GM21576 (cell line): ENCODE data around the gene UBE2R2.
"Not testable (repeated sequence)": the region's sequence is repeated elsewhere in the genome, so short reads cannot be mapped to it uniquely, and the experiment has no call there.

Source experiments
- ATAC-seq: cut with Tn5 transposase; IDR thresholded peaks from one replicate; pipeline ENCODE4 v1.9.1; 2021; ENCODE audit warnings: mild to moderate bottlenecking, moderate library complexity; ENCODE audit not compliant: unreplicated experiment

UBE2R2 gene

DNA sequence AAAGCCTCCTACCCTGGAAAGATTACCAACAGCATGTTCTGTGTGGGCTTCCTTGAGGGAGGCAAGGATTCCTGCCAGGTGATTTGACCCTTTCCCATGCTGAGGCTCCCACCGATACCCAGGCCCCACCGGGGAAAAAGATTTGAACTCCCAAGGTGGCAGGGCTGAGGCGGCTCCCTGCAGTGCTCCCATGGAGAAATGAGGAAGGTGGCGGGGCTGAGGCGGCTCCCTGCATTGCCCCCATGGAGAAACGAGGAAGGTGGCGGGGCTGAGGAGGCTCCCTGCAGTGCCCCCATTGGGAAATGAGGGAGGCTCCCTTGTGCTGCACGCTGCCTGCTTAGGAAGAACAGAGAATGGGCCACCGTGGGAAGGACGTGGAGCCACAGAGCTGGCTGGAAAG is 18.4 kb upstream of the UBE2R2 start:
- ATAC-seq, result no peak

DNA sequence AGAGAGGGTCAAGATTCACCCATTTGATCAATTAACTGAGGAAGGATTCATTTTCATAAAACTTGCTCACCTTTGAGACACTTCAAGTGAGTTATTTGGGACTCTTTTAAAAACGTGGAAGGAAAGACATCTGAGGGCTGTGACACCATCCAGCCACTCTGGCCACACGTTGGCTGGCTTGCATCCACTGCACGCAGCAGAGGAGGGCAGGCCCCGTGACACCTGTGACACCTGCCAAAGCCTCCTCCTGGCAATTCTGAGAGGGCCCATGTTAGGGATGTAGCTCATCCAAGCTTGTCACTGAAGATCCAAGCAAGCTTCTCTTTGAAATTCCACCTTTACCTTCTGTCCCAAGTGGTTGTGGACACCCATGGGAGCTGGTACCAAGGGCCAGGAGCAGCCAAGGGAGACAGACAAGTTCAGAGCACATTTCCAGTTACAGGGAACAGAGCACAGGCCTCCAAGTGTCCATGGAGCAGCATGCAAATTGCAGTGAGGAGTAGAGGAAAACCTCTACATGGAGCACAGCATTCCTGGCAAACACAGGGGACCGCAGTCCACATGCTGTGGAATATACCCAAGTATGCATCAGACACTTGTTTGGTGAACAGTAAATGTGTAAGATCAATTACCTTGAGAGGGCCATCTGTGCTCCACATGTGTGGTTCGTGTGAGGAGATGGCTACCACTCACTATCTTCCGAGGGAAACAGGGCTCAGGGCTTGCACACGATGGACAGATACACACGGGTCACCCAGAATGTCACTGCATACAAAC is 16.8 kb upstream of the UBE2R2 start:
- no peak for ATAC-seq

DNA sequence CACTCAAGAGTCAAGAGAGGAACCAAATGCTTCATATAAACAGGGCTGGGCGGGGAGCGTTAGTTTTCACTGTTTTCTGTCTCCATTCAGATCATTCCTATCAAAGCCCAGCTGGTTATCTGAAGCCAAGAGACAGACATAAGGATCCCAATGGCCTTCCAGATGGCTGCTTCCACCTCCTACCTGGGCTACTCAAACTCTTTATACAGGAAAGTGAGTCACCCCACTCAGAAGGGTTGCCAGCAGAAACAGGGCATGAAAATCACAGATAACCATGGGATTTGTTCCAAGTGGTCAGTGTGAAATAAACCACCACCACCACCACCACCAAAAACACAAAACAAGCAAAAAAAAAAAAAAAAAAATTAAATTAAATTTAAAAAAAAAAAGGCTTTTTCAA is 16.1 kb upstream of the UBE2R2 start:
- ATAC-seq, result no peak

DNA sequence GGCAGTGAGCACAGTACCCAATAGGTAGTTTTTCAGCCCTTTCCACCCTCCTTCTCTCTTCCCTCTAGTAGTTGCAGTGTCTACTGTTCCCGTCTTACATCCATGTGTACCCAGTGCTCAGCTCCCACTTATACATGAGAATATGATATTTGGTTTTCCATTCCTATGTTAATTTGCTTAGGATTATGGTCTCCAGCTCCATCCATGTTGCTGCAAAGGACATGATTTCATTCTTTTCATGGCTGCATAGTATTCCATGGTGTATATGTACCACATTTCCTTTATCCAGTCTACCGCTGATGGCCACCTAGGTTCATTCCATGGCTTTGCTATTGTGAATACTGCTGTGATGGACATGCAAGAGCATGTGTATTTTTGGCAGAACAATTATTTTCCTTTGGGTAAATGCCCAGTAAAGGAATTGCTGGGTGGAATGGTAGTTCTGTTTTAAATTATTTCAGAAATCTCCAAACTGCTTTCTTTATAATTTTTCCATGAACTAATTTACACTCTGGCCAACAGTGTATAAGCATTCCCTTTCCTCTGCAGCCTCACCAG is 14.9 kb upstream of the UBE2R2 start:
- not testable (repeated sequence) for ATAC-seq

DNA sequence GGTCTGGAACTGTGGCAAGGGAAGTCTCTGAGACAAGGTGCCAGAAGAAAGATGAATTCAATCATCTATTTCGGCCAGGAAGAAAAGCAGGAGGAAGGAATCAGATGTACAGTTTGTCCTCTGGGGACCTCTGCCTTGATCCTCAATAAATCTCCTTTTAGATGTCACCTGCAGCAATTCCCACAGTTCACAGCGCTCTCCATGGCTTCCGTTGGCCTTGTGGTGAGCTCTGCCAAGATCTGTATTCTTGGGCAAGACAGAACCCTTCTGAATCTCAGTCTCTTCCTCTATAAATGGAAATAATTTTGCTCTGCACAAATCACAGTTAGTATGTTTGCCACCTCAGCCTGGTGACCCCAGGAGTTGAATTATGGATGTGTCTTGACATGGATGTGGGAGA is 12.8 kb upstream of the UBE2R2 start:
- not testable (repeated sequence) for ATAC-seq

DNA sequence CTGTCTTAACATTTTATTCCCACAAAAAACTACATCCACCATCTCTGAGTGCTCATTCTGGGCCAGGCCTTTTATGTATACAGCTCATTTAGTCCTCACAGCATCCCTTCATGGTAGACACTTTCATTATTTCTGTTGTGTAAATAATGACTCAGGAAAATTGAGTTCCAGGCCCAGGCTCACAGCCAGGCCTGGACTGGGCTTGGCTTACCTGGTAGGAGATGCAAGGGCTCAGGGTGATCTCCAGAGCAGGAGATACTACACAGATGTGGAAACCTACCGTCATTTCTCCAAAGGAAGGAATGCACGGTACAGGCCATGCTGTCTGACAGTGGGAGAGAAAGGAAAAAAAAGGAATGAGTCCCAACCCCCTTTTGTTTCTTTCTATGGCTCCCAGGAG is 9.8 kb upstream of the UBE2R2 start:
- ATAC-seq, result not testable (repeated sequence)

DNA sequence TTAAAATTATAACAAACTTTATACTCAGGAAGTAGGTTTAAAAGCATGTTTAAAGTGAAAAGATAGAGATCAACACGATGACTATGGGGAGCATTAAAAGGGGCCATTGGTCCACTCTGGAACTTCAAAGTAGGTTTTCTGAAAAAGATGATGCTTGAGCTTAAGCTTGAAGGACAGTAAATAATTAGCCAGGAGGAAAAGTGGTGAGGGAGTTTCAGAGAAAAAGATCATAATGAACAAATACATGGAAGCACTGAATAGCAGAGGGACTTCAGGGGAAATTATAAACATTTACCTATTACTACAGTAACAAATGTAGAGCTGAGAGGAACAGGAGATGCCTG is 8.0 kb upstream of the UBE2R2 start:
- ATAC-seq, result not testable (repeated sequence)

DNA sequence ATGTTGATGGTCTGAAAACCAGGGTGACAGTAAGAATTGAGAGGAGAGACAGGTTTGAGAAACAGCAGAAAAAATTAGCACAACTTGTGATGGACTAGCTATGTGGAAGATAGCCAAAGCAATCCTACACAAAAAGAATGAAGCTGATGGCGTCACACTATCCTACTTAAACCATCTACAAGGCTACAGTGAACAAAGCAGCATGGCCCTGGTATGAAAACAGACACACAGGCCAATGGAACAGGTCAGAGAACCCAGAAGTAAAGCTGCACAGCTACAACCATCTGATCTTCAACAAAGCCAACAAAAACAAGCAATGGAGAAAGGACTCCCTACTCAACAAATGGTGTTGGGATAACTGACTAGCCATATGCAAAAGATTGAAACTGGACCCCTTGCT is 7.5 kb upstream of the UBE2R2 start:
- no peak for ATAC-seq

DNA sequence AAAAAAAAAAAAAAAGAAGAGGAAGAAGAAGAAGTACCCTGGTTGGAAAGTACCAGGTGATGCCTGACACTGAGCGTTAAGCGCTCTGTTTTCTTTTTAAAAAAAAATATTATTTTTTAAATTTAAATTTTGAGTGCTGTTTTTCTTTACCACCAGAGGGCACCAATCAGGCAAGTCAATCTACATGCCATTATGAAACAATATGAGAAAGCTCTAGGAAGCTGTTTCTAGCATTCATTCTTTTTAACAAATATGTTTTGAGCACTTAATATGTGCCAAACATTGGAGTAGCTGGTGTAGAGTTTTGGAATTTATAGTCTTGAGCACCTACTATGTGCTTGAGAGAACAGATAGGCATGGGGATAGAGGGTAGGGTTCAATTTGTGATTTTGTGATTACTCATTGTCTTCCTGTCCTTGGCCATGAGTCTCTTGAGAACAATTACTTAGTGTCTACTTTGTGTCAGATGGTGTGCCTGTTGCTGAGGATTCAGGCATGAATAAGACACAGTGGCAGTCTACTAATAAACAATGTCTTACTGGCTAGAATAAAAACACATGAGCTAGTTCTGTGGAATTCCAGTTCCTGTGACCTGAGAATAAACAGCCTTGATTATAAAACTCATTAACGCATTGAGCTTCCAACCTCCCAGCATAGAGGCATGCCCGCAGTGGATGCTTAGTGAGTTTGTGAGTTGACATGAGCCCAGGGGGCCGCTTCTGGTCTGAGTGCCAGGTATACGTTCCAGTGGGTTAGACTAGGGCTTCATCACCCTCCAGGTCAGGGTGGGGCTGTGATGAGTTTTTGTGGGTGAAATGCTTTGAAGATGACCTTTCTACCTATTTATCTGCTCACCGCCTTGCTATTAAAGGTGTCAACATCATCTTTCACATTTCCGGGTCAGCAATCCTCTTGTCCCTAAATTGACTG is 3.0 kb upstream of the UBE2R2 start:
- ATAC-seq, result no peak

DNA sequence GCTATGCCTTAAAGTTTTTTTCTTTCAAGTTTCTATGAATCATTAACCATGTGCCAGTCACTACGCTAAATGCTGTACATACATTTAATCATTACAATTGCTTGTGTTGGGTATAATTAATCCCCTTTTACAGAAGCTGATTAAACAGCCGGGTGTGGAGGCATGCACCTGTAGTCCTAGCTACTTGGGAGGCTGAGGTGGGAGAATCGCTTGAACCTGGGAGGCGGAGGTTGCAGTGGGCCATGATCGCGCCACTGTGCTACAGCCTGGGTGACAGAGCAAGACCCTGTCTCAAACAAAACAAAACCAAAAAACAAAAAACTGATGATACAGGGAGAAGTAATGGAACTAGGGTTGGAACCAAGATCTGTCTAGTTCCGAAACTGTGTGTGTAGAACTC is 1.2 kb upstream of the UBE2R2 start:
- no peak for ATAC-seq

DNA sequence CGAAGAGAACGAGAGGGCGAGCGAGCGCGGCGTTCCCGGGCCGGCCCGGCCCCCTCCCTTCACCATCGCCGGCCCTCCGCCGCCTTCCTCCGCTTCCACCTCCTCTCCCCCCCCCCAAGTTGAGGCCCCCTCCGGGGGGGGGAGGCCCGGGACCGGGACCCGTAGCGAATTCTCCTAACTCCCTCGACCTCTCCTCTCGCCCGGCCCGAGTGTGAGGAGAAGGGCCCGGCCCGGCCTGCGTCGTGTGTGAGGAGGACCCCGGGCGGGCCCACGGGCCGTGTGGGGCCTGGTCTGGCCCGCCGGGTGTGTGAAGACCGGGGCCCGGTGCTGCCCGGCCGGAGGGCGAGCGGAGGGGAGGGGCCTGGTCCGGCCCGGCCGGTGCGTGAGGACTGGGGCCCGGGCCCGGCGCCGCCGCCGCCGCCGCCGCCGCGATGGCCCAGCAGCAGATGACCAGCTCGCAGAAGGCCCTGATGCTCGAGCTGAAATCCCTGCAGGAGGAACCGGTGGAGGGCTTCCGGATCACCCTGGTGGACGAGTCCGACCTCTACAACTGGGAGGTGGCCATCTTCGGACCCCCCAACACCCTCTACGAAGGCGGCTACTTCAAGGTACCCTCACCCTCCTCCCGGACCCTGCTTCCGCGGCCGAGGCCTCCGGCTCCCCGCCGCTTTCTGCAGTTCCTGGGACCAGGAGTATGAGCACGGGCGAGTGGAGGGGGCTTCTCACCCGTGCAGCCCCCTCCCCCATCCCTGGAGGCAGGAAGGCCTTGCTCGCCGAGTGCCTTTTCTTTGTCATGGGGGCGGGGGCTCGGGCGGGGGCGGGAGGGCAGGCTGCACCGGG is 587 bp downstream of the UBE2R2 start:
- peak; percentile 3 for ATAC-seq

DNA sequence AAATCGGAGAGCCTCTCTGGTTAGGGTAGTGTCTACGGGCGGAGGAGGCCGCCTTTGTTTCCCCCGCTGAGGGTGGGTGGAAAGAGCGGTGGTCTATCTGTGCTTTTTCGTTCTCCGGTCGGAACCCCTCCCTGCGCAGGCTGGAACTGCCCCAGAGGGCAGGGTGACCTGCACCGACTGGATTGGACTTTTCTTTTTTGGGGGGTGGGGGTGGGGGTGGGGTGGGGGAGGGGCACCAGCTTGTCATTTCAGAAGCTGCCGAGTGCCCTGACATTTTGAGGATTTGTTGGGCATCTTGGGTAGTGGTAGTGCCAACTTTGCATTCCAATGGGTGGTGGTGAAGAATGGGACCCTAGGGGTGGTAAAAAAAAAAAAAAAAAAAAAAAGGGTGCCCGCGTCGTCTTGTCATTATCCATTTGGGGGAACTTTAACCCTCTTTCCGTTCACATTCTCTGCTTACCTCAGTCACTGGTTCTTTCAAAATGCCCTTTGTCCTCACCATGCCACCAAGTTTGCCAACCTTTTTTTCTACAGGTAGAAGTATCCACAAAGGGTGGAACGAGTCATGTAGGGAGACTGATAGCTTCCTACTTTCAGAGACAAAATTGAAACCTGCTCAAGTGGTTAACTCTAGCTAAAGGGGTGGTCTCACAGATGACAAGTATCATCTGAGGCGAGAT is 1.3 kb downstream of the UBE2R2 start:
- no peak for ATAC-seq

DNA sequence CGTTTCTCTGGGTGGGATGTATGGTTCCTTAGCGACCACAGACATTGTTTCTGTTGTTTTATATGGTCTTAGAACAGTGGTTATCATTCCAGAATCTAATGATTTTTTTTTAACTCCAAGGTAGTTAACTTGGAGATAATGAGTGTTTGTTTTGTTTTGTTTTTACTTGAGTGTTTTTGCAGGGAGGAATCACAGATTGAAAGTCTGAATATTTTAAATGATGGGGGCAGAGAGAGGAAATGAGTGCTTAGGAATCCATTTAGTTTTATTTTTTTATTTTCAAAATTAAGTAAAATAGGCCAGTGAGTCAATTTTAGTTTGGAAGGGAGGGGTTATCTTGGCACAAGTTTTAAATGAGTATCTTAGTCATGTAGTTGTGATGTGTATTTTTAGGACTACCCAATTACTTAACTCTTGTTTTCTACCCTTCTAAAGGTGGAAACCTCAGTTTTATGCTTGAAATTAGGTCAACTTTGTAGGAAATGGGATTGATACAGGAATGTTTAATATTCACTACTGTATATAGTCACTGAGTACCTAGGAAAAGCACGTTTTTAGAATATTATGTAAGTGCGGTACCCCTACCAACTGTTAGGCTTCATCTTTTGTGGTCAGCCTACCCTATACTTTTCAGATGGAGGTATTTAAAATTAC is 2.0 kb downstream of the UBE2R2 start:
- ATAC-seq, result no peak

DNA sequence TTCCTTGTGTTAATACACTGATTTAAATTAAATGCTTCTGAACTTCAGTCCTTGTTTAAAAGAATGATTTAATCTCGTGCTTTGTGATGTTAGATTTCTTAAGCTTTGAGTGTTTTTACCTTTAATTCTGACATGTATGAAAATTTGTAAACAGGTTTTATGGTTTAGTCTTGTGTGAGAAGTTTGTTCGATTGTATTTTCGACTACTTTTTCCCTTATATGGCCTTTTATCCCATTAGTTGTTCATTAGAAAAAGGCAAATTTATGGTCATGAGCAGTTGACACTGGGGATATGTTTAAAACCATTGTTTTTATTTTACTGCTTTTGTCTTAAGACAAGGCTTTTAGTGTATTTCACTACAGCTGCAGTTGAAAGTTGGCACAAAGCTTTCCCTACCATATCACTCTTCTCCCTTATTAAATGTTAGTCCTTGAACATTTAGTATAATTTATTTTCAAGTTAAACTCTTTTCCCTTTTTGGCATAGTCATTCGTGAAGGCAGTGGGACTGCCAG is 3.3 kb downstream of the UBE2R2 start:
- no peak for ATAC-seq

DNA sequence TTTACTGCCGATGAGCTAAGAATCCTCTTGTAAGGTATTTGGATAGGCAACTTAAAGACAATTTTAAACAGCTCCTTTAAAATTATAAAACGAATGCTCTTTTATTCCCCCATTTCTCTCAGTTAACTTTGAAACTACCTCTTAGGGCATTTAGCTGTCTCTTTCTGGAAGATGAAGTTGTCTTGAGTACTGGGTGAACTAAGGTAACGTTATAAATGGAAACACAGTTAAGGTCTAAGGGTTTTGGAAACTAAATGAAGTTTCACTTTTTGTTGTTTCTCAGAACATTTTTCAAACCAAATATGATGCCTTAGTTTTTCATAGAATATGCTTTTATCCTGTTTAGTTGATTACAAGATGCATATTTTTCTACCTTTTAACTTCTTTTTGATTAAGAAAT is 6.8 kb downstream of the UBE2R2 start:
- no peak for ATAC-seq

DNA sequence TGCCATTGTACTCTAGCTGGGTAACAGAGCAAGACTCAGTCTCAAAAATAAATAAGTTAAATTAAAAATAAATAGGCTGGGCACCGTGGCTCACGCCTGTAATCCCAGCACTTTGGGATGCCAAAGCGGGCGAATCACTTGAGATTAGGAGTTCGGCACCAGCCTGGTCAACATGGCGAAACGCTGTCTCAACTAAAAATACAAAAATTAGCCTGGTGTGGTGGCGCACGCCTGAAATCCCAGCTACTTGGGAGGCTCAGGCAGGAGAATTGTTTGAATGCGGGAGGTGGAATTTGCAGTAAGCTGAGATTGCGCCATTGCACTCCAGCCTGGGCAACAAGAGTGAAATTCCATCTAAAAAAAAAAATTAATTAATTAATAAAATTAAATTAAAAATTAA is 10.3 kb downstream of the UBE2R2 start:
- ATAC-seq, result not testable (repeated sequence)

DNA sequence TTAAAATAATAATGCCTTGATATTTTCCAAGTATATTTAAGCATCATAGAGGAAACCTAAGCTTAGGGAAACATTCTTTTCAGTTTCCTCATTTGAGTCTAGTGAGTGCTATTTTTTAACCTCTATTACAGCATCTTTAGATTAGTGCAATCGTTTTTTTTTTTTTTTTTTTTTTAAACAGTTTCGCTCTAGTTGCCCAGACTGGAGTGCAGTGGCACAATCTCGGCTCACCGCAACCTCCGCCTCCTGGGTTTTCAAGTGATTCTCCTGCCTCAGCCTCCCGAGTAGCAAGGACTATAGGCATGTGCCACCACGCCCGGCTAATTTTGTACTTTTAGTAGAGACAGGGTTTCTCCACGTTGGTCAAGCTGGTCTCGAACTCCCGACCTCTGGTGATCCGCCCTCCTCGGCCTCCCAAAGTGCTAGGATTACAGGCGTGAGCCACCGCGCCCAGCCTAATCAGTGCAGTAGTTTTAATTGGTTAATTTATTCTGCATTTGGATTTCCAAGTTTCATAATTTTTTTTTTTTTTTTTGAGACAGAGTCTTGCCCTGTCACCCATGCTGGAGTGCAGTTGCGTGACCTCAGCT is 12.8 kb downstream of the UBE2R2 start:
- not testable (repeated sequence) for ATAC-seq

DNA sequence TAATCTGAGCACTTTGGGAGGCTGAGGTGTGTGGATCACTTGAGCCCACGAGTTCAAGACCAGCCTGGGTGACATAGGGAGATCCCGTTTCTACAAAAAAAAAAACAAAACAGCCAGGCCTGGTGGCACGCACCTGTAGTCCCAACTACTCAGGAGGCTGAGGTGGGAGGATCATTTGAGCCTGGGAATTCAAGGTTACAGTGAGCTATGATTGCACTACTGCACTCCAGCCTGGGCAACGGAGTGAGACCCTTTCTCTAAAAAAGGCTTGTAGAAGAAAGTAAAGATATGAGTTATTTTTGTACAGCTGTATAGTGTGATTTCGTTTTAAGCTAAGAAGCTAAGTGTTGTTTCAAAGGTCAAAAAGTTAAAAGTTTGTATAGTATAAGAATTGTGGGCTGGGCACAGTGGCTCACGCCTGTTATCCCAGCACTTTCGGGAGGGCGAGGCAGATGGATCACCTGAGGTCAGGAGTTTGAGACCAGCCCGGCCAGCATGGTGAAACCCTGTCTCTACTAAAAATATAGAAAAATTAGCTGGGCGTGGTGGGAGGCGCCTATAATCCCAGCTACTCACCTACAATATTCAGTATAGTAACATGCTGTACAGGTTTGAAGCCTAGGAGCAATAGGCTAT is 18.8 kb downstream of the UBE2R2 start:
- ATAC-seq, result no peak

DNA sequence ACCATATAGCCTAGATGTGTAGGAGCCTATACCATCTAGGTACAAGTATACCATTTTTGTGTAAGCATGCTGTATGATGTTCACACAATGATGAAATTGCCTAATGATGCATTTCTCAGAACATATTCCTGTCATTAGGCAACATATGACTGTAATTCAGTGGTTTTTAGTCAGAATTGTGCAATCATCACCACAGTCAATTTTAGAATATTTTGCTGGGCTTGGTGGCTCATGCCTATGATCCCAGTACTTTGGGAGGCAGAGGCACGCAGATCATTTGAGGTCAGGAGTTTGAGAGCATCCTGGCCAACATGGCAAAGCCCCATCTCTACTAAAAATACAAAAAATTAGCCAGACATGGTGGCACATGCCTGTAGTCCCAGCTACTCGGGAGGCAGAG is 19.3 kb downstream of the UBE2R2 start:
- ATAC-seq, result not testable (repeated sequence)
